CD4-positive, alpha-beta T cell treated with Interleukin-10 for 1 hour (primary cell): ENCODE data around the gene ZBTB12.
"Not testable (repeated sequence)": the region's sequence is repeated elsewhere in the genome, so short reads cannot be mapped to it uniquely, and the experiment has no call there.

ENCODE experiments used
- DNase-seq: peaks from one replicate; pipeline ENCODE4 v3.0.0-alpha.2; 2020

Gene ZBTB12

DNA sequence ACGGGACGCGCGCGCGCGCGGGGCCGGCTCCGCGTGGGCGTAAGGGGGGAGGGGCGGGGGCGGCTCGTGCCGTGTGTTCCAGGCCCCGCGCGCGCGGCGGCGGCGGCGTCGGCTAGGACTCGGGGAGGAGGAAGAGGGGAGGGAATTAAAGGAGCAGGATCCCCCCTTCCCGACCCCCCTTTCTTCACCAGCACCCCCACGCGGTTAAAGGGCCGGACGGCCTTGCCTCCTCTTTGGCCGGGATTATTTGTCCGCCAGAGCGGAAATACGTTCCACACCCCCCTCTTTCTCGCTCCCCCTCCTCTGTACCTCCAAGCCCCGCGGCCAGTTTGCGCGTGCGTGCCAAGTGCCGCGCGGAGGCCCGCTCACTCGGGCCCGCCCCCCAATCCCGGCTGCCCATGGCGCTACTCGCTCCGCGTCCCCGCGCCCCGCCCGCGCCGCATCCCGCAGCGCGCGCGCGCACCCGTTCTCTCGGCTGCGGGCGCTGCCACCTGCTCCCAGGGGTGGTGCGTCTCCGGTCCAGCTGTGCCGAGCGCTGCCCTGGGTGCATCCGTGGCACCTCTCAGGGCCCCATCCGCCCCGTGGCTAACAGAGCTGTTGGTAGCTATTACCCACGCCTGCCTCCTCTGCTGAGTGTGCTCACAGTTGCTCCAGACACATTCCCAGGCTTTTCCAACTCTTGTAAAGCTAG is at the start of gene ZBTB12:
TSS of gene ZBTB12 (minus strand) at position 134 of the 691 bp plus-strand sequence. CDS start 781 bp downstream, outside the sequence.
- DNase-seq = peak; percentile 91

GRCh38 chr6:31949926-31950548 is 48.2 kb upstream of the ZBTB12 start:
- DNase-seq = no peak

- no peak for DNase-seq
Measured at GRCh38 chr6:31948753-31949413, 47.0 kb upstream of the ZBTB12 start.

GRCh38 chr6:31948306-31948705 is 46.4 kb upstream of the ZBTB12 start:
- DNase-seq = no peak

DNA sequence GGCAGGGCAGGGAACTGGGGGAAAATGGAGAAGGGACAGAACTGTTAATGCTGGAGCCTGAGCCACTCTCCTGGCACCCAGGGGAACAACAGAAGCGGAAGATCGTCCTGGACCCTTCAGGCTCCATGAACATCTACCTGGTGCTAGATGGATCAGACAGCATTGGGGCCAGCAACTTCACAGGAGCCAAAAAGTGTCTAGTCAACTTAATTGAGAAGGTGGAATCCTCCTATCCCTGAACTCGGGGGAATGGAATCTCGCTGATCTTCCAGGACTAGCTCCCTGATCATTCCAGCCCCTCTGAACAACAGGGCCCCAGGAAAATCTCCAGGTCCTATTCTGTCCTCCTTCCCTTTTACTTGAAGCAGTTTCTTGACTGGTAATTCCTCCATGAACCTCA is 46.0 kb upstream of the ZBTB12 start:
- no peak for DNase-seq

- no peak for DNase-seq
Measured at GRCh38 chr6:31947070-31947675, 45.3 kb upstream of the ZBTB12 start.

- no peak for DNase-seq
Measured at GRCh38 chr6:31946370-31946885, 44.5 kb upstream of the ZBTB12 start.

- no peak for DNase-seq
Measured at GRCh38 chr6:31945507-31946369, 43.9 kb upstream of the ZBTB12 start, which contains the start of gene CFB. Gene CFB, plus strand, starts transcription at chr6:31946095. Its CDS starts 127 bp downstream, at chr6:31946222.

DNA sequence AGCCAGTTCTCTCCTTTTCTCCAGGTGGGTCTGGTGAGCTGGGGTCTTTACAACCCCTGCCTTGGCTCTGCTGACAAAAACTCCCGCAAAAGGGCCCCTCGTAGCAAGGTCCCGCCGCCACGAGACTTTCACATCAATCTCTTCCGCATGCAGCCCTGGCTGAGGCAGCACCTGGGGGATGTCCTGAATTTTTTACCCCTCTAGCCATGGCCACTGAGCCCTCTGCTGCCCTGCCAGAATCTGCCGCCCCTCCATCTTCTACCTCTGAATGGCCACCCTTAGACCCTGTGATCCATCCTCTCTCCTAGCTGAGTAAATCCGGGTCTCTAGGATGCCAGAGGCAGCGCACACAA is 43.2 kb upstream of the ZBTB12 start:
- DNase-seq = no peak

- no peak for DNase-seq
Measured at GRCh38 chr6:31943742-31944141, 41.9 kb upstream of the ZBTB12 start.

DNA sequence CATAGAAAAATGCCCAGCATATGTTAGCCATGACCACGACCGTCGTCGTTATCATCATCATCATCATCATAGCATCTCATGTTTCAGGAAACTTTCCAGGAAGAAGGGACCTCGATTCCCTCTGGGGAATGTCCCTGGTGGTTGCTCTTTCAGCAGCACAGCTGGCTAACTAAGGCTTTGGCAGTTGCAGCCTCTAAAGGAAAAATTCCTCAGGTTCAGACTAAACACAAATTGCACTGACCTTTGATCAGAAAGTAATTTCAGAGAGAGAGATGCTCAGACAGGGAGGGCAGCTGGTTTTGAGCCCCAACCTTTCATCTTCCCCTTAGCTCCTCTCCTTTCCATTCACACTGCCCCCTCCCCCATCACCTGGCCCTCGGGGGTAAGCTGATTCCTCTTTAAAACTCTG is 38.4 kb upstream of the ZBTB12 start:
- no peak for DNase-seq

- no peak for DNase-seq
Measured at GRCh38 chr6:31935823-31936222, 33.9 kb upstream of the ZBTB12 start.

DNA sequence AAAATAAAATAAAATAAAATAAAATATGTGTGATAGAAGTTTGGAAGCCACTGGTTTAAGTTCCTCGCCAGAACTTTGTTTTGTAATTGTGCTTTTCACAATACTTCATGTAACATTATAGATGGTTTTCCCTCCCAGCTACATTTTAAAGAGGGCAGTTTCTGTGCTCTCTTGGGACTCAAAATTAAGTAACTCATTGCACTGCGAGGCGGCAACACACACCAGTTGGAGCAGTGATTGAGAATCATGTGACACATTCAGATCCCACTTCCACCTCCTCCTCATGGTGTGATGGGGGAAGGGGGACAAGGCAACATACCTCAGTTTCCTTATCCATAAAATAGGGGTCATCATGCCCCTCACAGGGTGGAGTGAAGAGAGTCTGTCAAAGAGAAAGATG is 33.1 kb upstream of the ZBTB12 start:
- DNase-seq = no peak

DNA sequence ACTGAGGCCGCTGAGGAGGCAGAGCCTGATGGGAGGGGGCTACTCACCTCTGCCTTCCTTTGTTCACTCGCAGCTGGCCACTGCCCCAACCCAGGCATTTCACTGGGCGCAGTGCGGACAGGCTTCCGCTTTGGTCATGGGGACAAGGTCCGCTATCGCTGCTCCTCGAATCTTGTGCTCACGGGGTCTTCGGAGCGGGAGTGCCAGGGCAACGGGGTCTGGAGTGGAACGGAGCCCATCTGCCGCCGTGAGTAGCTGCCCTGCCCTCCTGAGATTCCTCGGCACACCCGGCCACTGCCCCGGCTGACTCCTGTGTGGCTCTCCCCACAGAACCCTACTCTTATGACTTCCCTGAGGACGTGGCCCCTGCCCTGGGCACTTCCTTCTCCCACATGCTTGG is 31.7 kb upstream of the ZBTB12 start:
- DNase-seq = no peak

DNA sequence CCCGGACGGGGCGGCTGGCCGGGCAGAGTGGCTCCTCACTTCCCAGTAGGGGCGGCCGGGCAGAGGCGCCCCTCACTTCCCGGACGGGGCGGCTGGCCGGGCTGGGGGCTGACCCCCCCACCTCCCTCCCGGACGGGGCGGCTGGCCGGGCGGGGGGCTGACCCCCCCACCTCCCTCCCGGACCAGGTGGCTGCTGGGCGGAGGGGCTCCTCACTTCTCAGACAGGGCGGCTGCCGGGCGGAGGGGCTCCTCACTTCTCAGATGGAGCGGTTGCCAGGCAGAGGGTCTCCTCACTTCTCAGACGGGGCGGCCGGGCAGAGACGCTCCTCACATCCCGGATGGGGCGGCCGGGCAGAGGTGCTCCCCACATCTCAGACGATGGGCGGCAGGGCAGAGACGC is 30.3 kb upstream of the ZBTB12 start:
- DNase-seq = not testable (repeated sequence)

DNA sequence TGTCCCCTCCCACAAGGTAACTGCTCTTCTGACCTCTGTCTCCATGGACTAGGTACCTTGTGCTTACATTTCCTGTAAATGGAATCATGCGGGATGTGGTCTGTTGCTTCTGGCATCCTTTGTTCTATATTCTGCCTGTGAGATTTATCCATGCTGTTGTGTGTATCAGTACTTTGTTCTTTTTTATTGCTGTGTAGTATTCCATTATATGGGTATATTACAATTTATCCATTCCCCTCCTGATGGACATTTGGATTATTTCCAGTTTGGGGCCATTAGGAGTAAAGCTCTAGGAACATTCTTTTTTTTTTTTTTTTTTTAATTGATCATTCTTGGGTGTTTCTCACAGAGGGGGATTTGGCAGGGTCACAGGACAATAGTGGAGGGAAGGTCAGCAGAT is 29.1 kb upstream of the ZBTB12 start:
- no peak for DNase-seq

DNA sequence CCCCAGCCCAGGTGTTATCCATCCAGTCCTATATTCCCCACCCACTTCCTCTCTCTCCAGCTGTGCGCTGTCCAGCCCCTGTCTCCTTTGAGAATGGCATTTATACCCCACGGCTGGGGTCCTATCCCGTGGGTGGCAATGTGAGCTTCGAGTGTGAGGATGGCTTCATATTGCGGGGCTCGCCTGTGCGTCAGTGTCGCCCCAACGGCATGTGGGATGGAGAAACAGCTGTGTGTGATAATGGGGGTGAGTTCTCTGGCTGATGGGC is 26.7 kb upstream of the ZBTB12 start:
- no peak for DNase-seq

DNA sequence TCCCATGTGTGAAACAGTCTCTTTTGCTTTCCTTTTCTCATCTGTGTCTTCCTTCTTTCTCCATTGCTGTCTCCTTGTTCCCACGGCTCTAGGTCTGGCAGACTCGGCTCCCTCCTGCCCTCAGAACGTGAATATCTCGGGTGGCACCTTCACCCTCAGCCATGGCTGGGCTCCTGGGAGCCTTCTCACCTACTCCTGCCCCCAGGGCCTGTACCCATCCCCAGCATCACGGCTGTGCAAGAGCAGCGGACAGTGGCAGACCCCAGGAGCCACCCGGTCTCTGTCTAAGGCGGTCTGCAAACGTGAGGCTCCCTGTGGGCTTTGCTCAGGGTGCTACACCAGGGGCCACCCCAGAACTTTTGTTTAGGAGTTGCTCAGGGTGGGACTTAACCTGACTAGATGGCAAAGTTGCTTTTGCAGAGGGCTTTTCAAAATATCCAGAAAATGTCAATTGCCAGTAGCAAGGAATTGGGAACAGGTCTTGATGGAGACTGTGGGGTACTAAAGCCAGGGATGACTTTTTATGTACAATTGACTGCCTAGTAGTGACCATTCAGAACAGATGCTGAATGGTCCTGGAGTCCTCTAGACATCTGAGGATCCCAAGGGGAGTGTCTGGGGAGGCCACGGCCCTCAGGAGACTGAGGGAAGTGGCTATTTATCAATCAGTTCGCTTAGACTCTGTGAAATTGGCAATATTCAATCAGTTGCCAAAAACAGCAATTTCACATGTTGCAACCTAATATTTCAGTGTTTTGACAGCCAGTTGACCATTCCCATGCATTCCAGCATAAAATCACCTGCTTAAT is 26.2 kb upstream of the ZBTB12 start:
- DNase-seq = no peak

GRCh38 chr6:31927242-31927862 is 25.5 kb upstream of the ZBTB12 start, which contains the start of gene C2:
Gene C2, plus strand, starts transcription at chr6:31927717. Its CDS starts 36 bp downstream, at chr6:31927753.
- DNase-seq = no peak

DNA sequence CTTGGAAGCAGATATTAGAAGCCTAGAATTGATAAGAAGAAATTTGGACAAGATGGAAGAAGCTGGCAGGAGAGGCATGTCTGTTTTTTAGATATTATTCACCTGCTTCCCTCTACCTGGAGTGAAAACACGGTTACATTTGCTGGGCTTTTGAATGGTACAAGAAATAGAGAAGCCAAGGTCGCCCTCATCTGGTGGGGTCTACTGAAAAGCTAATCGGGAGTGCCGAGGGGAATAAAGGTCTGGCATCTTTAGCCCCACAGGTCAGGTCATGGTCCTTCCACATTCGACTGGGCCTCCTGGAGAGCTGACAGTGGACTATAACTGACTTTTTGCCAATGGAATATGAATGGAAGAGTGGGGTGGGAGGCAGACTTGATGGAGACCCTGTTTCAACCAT is 21.1 kb upstream of the ZBTB12 start:
- DNase-seq = peak; percentile 34

GRCh38 chr6:31920811-31921210 is 18.9 kb upstream of the ZBTB12 start:
- DNase-seq = no peak
